Activated T-cell treated with anti-CD3 and anti-CD28 coated beads for 48 hours (primary cell): ENCODE results near the gene SGPP1.
"Not testable (repeated sequence)": the region's sequence is repeated elsewhere in the genome, so short reads cannot be mapped to it uniquely, and the experiment has no call there.

Experiments
- DNase-seq: peaks from one replicate; pipeline ENCODE4 v3.0.0-alpha.2; 2020; ENCODE audit warnings: low read depth

SGPP1 gene, protein sequence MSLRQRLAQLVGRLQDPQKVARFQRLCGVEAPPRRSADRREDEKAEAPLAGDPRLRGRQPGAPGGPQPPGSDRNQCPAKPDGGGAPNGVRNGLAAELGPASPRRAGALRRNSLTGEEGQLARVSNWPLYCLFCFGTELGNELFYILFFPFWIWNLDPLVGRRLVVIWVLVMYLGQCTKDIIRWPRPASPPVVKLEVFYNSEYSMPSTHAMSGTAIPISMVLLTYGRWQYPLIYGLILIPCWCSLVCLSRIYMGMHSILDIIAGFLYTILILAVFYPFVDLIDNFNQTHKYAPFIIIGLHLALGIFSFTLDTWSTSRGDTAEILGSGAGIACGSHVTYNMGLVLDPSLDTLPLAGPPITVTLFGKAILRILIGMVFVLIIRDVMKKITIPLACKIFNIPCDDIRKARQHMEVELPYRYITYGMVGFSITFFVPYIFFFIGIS

DNA sequence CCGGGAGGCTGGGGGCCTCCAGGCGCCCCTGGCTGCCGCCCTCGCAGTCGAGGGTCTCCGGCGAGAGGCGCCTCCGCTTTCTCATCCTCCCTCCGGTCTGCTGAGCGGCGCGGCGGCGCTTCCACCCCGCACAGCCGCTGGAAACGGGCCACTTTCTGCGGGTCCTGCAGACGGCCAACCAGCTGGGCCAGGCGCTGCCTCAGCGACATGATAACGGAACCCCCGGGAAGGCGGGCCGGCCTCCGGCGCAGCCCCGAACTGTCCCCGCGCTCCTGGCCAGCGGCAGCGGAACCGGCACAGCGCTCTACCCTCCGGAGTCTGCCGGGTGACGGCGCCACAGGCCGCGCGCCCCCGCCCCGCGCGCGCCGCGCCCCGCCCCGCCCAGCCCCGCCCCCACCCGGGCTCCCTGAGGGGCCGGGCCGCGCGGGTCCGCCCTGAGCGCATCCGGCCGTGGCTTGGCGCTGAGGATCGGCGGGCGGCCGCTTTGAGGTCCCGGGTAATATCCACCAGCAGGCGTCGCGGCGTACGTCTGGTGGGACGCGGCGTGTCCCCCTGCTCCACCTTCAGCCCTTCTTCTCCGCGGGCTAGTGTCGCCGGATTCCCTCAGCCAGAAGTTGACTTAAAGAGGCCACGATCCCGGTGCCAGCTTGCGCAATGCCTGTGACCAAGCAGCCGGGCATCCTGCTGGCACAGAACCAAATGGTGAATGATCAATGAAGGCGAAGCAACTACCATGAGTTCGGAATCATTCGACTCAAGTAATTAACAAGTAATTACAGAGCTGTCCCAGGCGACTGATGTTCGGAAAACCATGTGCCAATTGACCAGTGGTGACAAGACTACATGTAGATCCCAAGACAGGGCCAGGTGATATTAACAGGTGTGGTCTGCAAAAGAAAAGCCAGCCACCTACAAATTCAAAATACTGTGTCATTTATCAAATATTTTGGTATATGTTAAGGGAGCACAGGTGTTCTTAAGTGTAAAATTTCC, at the start of gene SGPP1:
TSS of gene SGPP1 (minus strand) at position 330 of the 993 bp plus-strand sequence. CDS start at position 209, 121 bp downstream.
- peak; percentile 77 for DNase-seq

DNA sequence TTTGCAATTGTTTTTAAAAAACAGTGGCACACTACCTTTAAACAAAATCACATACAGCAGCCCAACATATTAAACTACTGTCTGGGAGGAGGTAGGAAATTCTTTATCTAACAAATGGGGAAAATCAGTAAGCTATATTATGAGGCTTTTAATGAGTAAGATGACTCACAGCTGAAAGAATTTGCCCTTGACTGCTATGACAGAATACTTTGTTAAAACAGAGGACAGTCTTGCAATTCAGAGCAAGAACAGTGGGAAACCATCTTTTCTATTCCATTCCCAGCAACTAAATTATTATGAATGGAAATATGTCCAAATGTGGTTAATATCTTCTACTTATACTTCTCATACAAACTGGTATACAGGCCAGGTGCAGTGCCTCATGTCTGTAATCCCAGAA, 49.2 kb upstream of the SGPP1 start:
- DNase-seq, result no peak

DNA sequence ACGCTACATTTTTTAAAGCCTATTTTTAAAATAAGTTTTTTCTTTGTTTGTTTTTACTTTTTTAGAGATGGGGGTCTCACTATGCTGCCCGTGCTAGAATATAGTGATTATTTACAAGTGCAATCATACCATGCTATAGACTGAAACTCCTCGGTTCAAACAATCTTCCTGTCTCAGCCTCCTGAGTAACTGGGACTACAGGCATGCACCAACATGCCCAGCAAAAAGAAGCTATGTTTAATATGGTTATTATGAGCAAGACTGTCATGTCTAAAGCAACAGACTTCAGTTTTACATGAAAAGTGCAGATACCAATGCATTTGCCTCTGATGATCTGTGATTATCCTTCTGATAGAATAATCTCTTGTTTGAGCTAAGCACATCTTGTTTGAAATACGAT, 45.6 kb upstream of the SGPP1 start:
- no peak for DNase-seq

DNA sequence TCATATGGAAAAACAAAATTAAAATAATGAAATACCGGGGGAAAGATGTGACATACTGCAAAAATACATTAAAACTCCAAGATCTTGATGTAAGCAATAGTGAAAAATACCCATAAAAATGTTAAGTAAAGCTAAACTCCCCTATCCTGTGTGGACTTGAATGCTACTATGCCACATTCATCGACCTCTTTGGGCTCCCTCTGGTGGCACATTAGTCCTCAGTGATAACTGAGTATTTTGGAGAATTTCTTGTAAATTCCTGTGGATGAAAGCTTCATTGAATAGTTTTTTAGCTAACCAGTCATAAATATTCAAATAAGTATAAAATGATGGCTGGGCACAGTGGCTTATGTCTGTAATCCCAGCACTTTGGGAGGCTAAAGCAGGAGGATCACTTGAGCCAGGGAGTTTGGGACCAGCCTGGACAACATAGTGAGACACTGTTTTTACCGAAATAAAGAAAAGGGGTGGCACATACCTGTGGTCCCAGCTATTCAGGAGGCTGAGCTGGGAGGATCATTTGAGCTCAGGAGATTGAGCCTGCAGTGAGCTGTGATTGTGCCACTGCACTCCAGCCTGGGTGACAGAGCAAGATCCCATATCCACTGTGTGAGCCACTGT, 42.4 kb upstream of the SGPP1 start:
- no peak for DNase-seq

DNA sequence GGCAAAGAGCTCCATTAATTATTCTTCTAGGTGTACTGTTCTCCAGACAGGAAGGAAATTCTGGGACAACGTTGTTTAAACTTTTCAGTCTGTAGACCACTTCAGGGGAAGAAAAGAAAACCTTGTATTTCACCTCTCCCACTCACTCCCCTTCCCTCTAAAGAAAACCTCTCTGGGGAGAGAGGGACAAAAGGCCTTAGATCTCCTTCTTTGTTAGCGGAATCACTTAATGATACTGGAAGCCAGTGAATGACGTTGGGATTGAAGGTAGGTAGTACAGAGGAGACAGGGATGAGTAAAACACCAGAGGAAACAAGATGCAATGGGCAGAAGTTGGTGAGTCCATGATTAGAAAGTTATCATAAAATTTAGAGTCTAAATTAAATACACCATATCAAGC, 38.7 kb upstream of the SGPP1 start:
- no peak for DNase-seq

DNA sequence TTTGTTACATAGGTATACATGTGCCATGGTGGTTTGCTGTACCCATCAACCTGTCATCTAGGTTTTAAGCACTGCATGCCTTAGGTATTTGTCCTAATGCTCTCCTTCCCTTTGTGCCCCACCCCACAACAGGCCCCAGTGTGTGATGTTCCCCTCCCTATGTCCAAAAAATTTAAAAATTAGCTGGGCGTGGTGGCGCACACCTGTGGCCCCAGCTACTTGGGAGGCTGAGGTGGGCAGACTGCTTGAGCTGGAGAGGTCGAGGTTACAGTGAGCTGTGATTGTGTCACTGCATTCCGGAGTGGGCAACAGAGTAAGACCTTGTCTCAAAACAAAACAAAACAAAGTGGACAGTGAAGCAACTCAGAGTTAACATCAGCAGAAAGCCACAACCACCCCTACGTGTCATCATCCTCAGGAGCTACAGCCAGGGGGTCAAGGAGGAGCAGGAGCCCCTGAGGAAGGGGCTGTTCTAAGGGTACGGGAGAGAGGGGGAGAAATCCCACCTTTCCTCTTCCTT, 36.8 kb upstream of the SGPP1 start:
- no peak for DNase-seq

DNA sequence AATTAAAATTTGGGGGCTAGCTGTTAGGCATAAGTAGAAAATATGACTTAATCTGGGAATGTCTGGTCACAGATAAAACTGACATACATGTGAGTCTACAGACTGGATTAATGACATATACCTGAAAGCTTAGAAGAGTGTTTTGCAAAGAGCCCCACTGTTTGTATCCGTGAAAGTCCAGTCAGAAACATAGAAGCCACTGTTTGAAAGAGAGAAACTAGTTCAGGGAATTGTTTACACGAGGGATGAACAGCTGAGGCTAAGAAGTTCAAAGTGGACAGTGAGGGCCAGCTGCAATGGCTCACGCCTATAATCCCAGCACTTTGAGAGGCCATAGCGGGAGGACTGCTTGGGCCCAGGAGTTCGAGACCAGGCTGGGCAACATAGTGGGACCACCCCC, 36.2 kb upstream of the SGPP1 start:
- no peak for DNase-seq

DNA sequence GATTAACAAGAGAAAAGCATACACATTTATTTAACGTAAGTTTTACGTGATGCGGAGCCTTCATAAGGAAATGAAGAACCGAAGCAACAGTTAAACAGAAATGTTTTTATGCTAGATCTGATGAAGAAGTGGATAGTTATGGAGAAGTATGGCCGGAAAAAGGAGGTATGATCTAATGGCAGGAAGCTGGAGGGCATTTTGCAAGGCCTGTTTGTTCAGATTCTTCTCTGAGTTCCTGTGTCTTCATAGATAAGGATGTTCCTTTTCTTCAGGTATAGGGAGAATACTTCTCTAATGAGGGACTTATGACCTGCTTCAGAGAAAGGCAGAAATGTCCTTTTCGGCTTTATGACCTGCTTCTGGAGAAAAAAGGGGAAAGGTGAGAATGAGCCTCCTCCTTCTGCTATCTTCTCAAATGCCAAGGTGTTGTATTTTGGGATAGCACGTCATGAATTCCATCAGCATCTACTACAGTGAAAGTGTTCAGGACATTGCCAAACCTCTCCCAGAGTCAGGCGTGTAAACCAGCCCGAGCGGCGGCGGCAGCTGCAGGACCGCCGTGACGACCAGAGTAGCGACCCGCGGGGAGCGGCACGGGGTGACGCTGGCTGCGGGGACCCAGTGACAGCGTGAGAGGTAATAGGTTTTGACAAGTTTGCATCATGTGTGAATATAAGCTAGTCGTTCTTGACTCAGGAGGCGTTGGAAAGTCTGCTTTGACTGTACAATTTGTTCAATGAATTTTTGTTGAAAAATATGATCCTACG, 33.7 kb upstream of the SGPP1 start:
- no peak for DNase-seq

DNA sequence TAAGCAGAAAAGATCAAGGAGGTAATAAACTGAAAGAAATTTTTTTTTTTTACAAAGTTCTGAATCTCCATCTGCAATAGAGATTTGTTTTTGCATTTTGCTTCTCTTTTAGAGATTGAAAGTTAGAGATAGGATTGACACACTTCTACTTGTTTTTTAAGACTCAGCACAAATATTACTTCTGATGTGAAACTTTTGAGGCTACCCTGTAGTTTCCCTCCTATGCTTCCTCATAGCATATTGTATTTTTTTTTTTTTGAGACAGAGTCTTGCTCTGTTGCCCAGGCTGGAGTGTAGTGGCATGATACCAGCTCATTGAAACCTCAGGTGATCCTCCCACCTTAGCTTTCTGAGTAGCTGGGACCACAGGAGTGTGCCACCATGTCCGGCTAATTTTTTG, 32.1 kb upstream of the SGPP1 start:
- DNase-seq, result no peak

DNA sequence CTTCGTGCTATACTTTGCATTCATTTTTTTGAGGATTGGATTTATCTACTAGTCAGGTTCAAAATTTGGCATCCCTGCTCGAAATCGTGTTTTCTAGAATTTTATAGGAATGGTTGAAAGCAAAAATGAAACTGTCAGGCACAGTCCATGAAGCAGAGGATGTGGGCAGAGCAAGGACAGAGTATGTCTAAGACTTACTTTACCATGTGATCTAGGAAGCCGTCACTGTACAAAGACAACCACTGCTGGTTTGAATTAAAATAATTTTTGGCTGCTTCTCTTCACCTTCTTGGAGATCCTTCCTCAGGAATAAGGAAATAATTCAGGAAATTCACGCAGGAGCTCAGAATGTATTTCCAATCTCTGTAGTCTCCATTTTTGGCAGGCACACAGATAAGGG, 31.6 kb upstream of the SGPP1 start:
- no peak for DNase-seq

DNA sequence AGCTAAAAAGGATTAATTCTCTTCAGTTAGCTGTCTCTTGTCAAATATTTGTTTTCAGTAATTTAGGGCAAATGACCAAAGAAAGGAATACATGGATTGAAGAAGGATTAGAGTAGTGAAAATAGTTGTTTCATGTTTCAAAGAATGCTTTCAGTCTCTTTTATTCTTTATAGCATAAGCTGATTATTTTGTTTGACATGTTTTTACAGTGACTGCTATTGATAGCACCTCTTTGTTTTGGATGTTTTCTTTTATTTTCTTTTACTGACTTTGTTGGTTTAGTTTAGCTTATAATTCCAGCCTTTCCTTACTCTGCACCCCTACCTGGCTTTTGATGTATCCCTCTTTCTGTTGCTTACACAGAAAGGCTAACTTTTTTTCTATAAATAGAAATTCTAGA, 29.3 kb upstream of the SGPP1 start:
- no peak for DNase-seq

DNA sequence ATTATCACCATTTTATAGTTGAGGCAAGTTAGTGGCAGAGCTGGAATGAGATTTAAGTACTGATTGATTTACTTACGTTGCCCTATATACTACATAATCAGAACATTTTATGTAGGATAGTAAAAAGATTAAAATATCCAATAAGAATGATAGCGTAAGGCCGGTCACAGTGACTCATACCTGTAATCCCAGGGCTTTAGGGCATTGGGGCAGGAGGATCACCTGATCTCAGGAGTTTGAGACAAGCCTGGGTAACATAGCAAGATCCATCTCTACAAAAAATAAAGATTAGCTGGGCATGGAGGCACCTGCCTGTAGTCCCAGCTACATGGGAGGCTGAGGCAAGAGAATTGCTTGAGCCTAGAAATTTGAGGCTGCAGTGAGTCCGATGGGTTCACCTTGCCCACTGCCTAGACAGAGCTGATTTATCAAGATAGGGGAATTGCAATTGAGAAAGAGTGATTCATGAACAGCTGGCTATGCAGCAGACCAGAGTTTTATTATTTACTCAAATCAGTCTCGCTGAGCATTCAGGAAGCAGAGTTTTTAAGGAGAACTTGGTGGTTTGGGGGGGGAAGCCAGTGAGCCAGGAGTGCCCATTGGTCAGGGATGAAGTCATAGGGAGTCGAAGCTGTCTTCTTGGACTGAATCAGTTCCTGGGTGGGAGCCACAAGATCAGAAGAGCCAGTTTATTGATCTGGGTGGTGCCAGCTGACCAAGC, 24.7 kb upstream of the SGPP1 start:
- DNase-seq, result no peak

DNA sequence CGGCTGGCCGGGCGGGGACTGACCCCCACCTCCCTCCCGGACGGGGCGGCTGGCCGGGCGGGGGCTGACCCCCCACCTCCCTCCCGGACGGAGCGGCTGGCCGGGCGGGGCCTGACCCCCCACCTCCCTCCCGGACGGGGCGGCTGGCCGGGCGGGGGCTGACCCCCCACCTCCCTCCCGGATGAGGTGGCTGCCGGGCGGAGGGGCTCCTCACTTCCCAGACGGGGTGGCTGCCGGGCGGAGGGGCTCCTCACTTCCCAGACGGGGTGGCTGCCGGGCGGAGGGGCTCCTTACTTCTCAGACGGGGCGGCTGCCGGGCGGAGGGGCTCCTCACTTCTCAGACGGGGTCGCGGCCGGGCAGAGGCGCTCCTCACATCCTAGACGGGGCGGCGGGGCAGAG, 23.2 kb upstream of the SGPP1 start:
- not testable (repeated sequence) for DNase-seq

DNA sequence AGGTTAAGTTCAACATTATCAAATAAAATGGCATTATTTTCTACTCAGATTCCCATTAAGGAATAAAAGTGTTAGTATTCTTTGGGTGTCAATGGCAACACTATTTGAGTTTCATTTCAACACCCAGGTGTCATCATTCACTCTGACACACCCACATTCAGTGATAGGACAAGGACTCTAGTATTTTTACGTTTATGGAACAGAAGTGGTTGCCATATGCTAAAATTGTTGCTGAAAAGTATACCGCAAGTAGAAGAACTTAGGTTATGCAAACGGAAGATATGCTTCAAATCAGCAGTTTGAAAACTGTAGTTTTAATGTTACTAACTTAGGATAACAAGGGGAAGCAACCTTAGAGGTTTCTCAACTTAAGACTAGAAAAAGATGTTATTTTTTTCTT, 20.0 kb upstream of the SGPP1 start:
- no peak for DNase-seq

DNA sequence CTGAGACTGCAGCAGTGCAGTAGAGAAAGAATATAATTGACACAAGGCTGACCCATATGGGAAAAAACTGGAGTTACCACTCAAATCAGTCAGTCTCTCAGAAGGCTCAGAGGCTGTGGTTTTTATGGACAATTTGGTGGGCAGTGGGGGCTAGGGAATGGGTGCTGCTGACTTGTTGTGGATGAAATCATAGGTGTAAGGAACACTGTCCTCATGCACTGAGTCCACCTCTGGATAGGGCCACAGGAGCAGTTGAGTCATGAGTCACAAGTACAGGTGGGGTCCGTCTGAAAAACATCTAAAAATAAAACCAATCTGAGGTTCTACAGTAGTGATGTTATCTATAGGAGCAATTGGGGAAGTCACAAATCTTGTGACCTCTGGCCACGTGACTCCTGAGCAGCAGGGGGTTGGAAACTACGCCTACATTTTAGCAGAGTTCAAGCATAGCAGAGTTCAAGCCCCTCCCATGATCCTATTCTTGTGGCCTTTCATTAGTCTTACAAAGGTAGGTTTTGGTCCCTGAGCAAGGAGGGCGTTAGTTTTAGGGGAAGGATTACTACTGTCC, 18.1 kb upstream of the SGPP1 start:
- DNase-seq, result no peak

DNA sequence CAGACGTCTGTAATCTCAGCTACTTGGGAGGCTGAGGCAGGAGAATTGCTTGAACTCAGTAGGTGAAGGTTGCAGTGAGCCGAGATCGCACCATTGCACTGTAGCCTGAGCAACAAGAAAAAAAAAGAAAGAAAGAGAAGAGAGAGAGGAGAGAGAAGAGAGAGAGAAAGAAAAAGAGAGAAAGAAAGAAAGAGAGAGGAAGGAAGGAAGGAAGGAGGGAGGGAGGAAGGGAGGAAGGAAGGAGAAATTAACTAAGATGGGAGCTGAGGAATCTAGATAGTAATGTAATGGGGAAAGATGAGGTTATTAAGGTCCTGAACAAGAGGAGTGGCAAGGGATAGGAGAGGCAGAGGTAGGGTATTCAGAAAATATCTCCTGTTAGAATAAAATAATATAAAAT, 17.4 kb upstream of the SGPP1 start:
- DNase-seq, result no peak

DNA sequence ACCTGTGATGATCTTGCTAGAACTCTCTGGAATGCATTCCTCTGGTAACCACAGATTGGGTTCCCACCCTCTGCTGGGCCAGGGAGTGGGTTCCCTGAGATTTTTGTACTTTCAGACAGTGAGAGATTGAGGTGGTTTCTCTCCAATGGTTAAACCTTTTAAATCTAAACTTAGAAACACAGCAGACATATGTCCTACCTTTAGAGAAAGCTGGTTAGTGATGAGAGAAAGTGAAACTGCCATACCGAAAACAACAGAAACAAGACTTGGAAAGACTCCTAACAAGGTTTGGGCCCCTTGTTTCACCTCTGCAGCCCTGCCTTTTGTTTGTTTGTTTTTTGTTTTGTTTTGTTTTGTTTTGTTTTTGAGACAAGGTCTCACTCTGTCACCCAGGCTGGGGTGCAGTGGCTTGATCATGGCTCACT, 9.7 kb upstream of the SGPP1 start:
- DNase-seq, result no peak

DNA sequence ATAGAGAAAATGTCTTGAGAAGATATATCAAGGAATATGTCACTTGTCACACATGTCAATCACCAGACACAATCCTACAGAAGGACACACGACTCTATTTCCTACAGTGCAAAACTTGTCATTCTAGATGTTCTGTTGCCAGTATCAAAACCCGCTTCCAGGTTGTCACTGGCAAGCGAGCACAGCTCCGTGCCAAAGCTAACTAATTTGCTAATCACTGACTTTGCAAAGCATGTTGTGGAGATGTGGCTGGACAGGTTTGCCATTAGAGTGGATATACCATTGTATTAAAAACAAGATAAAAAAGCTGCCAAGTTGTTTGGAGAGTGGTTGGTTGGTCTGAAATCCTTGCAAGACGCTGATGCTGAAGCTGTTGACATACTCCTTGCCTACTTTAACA, 7.9 kb upstream of the SGPP1 start:
- DNase-seq, result no peak

DNA sequence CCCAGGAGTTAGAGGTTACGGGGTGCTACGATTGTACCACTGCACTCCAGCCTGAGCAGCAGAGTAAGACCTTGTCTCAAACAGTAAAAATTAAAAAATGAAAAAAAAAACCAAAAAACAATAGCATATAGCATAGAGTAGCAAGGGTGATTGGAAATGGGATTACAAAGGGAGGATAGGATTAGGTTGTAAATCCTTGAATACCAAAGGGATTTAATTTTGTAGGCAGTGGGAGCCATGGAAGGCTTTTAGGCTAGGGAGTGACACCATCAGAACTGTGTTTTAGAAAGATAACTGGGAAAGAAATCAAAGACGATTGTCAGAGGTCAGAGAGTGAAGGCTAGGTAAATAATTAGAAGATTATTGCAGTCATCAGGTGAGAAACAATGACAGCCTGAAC, 2.8 kb upstream of the SGPP1 start:
- DNase-seq, result no peak

DNA sequence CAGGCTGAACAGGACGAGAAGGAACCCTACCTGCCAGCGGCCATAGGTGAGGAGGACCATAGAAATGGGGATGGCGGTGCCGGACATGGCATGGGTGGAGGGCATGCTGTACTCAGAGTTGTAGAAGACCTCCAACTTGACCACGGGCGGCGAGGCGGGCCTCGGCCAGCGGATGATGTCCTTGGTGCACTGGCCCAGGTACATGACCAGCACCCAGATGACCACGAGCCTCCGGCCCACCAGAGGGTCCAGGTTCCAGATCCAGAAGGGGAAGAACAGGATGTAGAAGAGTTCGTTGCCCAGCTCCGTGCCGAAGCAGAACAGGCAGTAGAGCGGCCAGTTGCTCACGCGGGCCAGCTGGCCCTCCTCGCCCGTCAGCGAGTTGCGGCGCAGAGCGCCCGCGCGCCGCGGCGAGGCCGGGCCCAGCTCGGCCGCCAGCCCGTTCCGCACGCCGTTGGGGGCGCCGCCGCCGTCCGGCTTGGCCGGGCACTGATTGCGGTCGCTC, 582 bp downstream of the SGPP1 start:
- no peak for DNase-seq
